ENCODE measurements around the gene RNF220. TPM values are rescaled to one million over a fixed set of nuclear protein-coding genes. Genes with fewer than 3 reads are reported as not detected.

Gene RNF220
- total and polyA plus RNA-seq, 2 donors from 2014 or later: 66.9 to 69.0 TPM

GRCh38 chr1:44685218-44685617 lies 280.2 kb downstream of the RNF220 start:
- no peaks in the 10 kb centered on the region for H3K9me3 ChIP-seq (ENCODE audit: control insufficient read depth in 2 of 3, insufficient read depth in 1 of 3, low read length in 3 of 3)
- H3K4me3 ChIP-seq (ENCODE audit: low read length in 3 of 3): no peak overlapping the region
- no peak for FAIRE-seq
- intact Hi-C loops (cut with DNase I): no loop called here
- H3K27me3 ChIP-seq (ENCODE audit: control insufficient read depth, insufficient read depth, low read length): peaks cover 2% of the 10 kb centered on the region
- no peak overlapping the region for H3K27ac ChIP-seq (ENCODE audit: low read depth in 2 of 2, low read length in 2 of 2)
- peak in 1 of 5 donors; percentile 12 for DNase-seq
- H3K36me3 ChIP-seq (ENCODE audit: control insufficient read depth in 2 of 3, insufficient read depth in 3 of 3, low read length in 3 of 3): no peaks in the 10 kb centered on the region
- H3K4me1 ChIP-seq (ENCODE audit: control insufficient read depth in 2 of 3, insufficient read depth in 2 of 3, low read depth in 1 of 3, low read length in 3 of 3): peaks cover 0 to 8% (median 5%) of the 10 kb centered on the region in 3 donors
- H3K9ac ChIP-seq (ENCODE audit: low read length in 3 of 3): no peak overlapping the region
- TF ChIP-seq CTCF (IDR thresholded peaks at IDR 0.05; ENCODE audit: borderline replicate concordance, extremely low read depth, insufficient read depth): no peak

GRCh38 chr1:44685881-44686280 lies 280.8 kb downstream of the RNF220 start:
- H3K4me3 ChIP-seq (ENCODE audit: low read length in 3 of 3): no peak overlapping the region
- peaks cover 2% of the 10 kb centered on the region for H3K27me3 ChIP-seq (ENCODE audit: control insufficient read depth, insufficient read depth, low read length)
- no peak for TF ChIP-seq CTCF (IDR thresholded peaks at IDR 0.05; ENCODE audit: borderline replicate concordance, extremely low read depth, insufficient read depth)
- no peak overlapping the region for H3K27ac ChIP-seq (ENCODE audit: low read depth in 2 of 2, low read length in 2 of 2)
- no peaks in the 10 kb centered on the region for H3K36me3 ChIP-seq (ENCODE audit: control insufficient read depth in 2 of 3, insufficient read depth in 3 of 3, low read length in 3 of 3)
- intact Hi-C loops (cut with DNase I): no loop called here
- FAIRE-seq (no peak), DNase-seq (no peak)
- H3K9me3 ChIP-seq (ENCODE audit: control insufficient read depth in 2 of 3, insufficient read depth in 1 of 3, low read length in 3 of 3): no peaks in the 10 kb centered on the region
- H3K9ac ChIP-seq (ENCODE audit: low read length in 3 of 3): no peak overlapping the region
- H3K4me1 ChIP-seq (ENCODE audit: control insufficient read depth in 2 of 3, insufficient read depth in 2 of 3, low read depth in 1 of 3, low read length in 3 of 3): peaks cover 0 to 8% (median 5%) of the 10 kb centered on the region in 3 donors

- DNase-seq (peak in 2 of 5 donors; percentile 14 to 17), FAIRE-seq (no peak)
- TF ChIP-seq CTCF (IDR thresholded peaks at IDR 0.05; ENCODE audit: borderline replicate concordance, extremely low read depth, insufficient read depth): no peak
- Histone ChIP-seq H3K27me3 (ENCODE audit: control insufficient read depth, insufficient read depth, low read length) (peaks cover 2% of the 10 kb centered on the region), H3K9me3 (ENCODE audit: control insufficient read depth in 2 of 3, insufficient read depth in 1 of 3, low read length in 3 of 3) (no peaks in the 10 kb centered on the region), H3K36me3 (ENCODE audit: control insufficient read depth in 2 of 3, insufficient read depth in 3 of 3, low read length in 3 of 3) (no peaks in the 10 kb centered on the region), H3K4me1 (ENCODE audit: control insufficient read depth in 2 of 3, insufficient read depth in 2 of 3, low read depth in 1 of 3, low read length in 3 of 3) (no peaks in the 10 kb centered on the region), H3K9ac (ENCODE audit: low read length in 3 of 3) (no peak overlapping the region), H3K27ac (ENCODE audit: low read depth in 2 of 2, low read length in 2 of 2) (no peak overlapping the region), H3K4me3 (ENCODE audit: low read length in 3 of 3) (no peak overlapping the region)
- intact Hi-C loops (cut with DNase I): no loop called here
These were observed 283.8 kb downstream of the RNF220 start for GRCh38 chr1:44688760-44689446.

- DNase-seq (no peak), FAIRE-seq (no peak)
- no peak overlapping the region for H3K27ac ChIP-seq (ENCODE audit: low read depth in 2 of 2, low read length in 2 of 2)
- intact Hi-C loops (cut with DNase I): no loop called here
- H3K9me3 ChIP-seq (ENCODE audit: control insufficient read depth in 2 of 3, insufficient read depth in 1 of 3, low read length in 3 of 3): no peaks in the 10 kb centered on the region
- H3K36me3 ChIP-seq (ENCODE audit: control insufficient read depth in 2 of 3, insufficient read depth in 3 of 3, low read length in 3 of 3): no peaks in the 10 kb centered on the region
- no peak overlapping the region for H3K4me3 ChIP-seq (ENCODE audit: low read length in 3 of 3)
- H3K27me3 ChIP-seq (ENCODE audit: control insufficient read depth, insufficient read depth, low read length): peaks cover 2% of the 10 kb centered on the region
- no peak for TF ChIP-seq CTCF (IDR thresholded peaks at IDR 0.05; ENCODE audit: borderline replicate concordance, extremely low read depth, insufficient read depth)
- H3K9ac ChIP-seq (ENCODE audit: low read length in 3 of 3): no peak overlapping the region
- H3K4me1 ChIP-seq (ENCODE audit: control insufficient read depth in 2 of 3, insufficient read depth in 2 of 3, low read depth in 1 of 3, low read length in 3 of 3): no peaks in the 10 kb centered on the region
These were observed 284.4 kb downstream of the RNF220 start for GRCh38 chr1:44689447-44689765.

All from kidney (tissue), 14 donors.